GM12891 (cell line): ENCODE results near the gene BAD.

Experiments used
- PAX5 ChIP-seq: IDR thresholded peaks from 2 replicates; pipeline ENCODE4 v1.6.1; 2011; ENCODE audit warnings: low read length, moderate library complexity, mild to moderate bottlenecking; ENCODE audit not compliant: insufficient read depth, severe bottlenecking
- POLR2A ChIP-seq: IDR thresholded peaks from 2 replicates; pipeline ENCODE4 v1.6.1; 2011; ENCODE audit warnings: low read depth, low read length, control low read depth
- POLR2AphosphoS5 ChIP-seq: IDR thresholded peaks from 2 replicates; pipeline ENCODE4 v1.6.1; 2011; ENCODE audit warnings: low read depth, low read length, control low read depth
- TAF1 ChIP-seq: IDR thresholded peaks from 2 replicates; pipeline ENCODE4 v1.6.1; 2011; ENCODE audit warnings: low read depth, low read length, control low read depth

- no peak for TF ChIP-seq POLR2A
- no peak for TF ChIP-seq POLR2AphosphoS5
- TF ChIP-seq TAF1, result no peak
- no peak for TF ChIP-seq PAX5
Measured at GRCh38 chr11:64276653-64277431, 7.6 kb downstream of the BAD start.
